Esophagus squamous epithelium (tissue), 5 donors: ENCODE results near the gene TSNAX. TPM values are rescaled to one million over a fixed set of nuclear protein-coding genes. Genes with fewer than 3 reads are reported as not detected.
"Not testable (repeated sequence)": the region's sequence is repeated elsewhere in the genome, so short reads cannot be mapped to it uniquely, and the experiment has no call there.

Source experiments
- DNase-seq: peaks from one replicate; lab custom pipeline; 2025; lab: John Stamatoyannopoulos, UW
- H3K27ac ChIP-seq, 4 donors: fragments of 200-600 bp; sonication (generic); one replicate each; pipeline ENCODE4 v1.5.1; 2016 to 2019; ENCODE audit warnings: mild to moderate bottlenecking in 1 of 4
- H3K27me3 ChIP-seq, 4 donors: fragments of 200-600 bp; sonication (generic); 1 replicate in 3 of 4; 2 replicates in 1 of 4; pipeline versions ENCODE4 v1.5.1 to v1.6.0; 2017 to 2021; ENCODE audit warnings: antibody characterized with exemption in 1 of 4
- H3K36me3 ChIP-seq, 3 donors: fragments of 200-600 bp; sonication (generic); one replicate each; pipeline ENCODE4 v1.5.1; 2016 to 2019
- H3K4me1 ChIP-seq, 3 donors: fragments of 200-600 bp; sonication (generic); one replicate each; pipeline ENCODE4 v1.5.1; 2017 to 2019
- H3K4me3 ChIP-seq, 4 donors: fragments of 200-600 bp; sonication (generic); 1 replicate in 3 of 4; 2 replicates in 1 of 4; pipeline ENCODE4 v1.5.1; 2016 to 2019; ENCODE audit warnings: mild to moderate bottlenecking in 2 of 4, moderate library complexity in 1 of 4
- H3K9me3 ChIP-seq, 3 donors: fragments of 200-600 bp; sonication (generic); one replicate each; pipeline ENCODE4 v1.5.1; 2016 to 2019
- CTCF ChIP-seq, 6 experiments: fragments of 450-650 bp in 4 of 6; fragments of 200-600 bp in 2 of 6; sonication (generic) in 2 of 6; IDR thresholded peaks; one replicate each; pipeline ENCODE4 v1.5.1; 2016 to 2019; ENCODE audit warnings: antibody characterized with exemption in 6 of 6, mild to moderate bottlenecking in 4 of 6, moderate library complexity in 4 of 6
- POLR2A ChIP-seq, 4 donors: fragments of 450-650 bp; IDR thresholded peaks; one replicate each; pipeline ENCODE4 v1.6.1; 2017; ENCODE audit warnings: antibody characterized with exemption in 4 of 4, mild to moderate bottlenecking in 4 of 4, moderate library complexity in 3 of 4
- WGBS, 2 donors: methylation state at CpG; one replicate each; pipeline ENCODE4 v1.1.5; 2018; 5-methylcytosine and 5-hydroxymethylcytosine counted together
- intact Hi-C: fragments of 100-400 bp; cut with DNase I; formaldehyde crosslinking; loops from one replicate; pipeline ENCODE4 v1.15.0; 2022
- total RNA-seq, 4 donors: library from RNA; depleted of rRNA; stranded (reverse); fragments of >200 nt; gene quantifications; one replicate each; pipeline ENCODE4 v1.1.0, GENCODE V29; 2016
- donor health status: DM: yes; HTN: yes; CAD: no.

TSNAX gene
- total RNA-seq, 4 donors from 2014 or later = 11.6 to 28.4 (median 22.3) TPM

GRCh38 chr1:231497629-231498152 lies 30.8 kb upstream of the TSNAX start:
- intact Hi-C loops = no loop called here
- no peaks in the 10 kb centered on the region for H3K36me3 ChIP-seq

GRCh38 chr1:231499148-231499763 lies 29.2 kb upstream of the TSNAX start:
- no peaks in the 10 kb centered on the region for H3K36me3 ChIP-seq
- no peak for TF ChIP-seq CTCF (IDR thresholded peaks at IDR 0.05)
- TF ChIP-seq POLR2A (IDR thresholded peaks at IDR 0.05) = no peak
- H3K27ac ChIP-seq = no peak overlapping the region
- H3K27me3 ChIP-seq = no peaks in the 10 kb centered on the region
- H3K9me3 ChIP-seq = peaks cover 0 to 22% (median 14%) of the 10 kb centered on the region in 3 donors
- H3K4me1 ChIP-seq = no peaks in the 10 kb centered on the region
- no peak overlapping the region for H3K4me3 ChIP-seq
- 75 to 100% methylated on average over 1 to 3 of the region's 3 CpGs for WGBS, 2 donors
- no peak for DNase-seq
- intact Hi-C loops = no loop called here

More at GRCh38 chr1:231497629-231498152, 30.8 kb upstream of the TSNAX start:
- Histone ChIP-seq H3K4me1 (no peaks in the 10 kb centered on the region), H3K27me3 (no peaks in the 10 kb centered on the region), H3K4me3 (no peak overlapping the region), H3K27ac (no peak overlapping the region), H3K9me3 (peaks cover 0 to 22% (median 14%) of the 10 kb centered on the region in 3 donors)
- WGBS, 2 donors = 59 to 73% methylated on average over 2 of the region's 2 CpGs
- no peak for DNase-seq
- TF ChIP-seq CTCF (IDR thresholded peaks at IDR 0.05) = no peak
- no peak for TF ChIP-seq POLR2A (IDR thresholded peaks at IDR 0.05)

DNA sequence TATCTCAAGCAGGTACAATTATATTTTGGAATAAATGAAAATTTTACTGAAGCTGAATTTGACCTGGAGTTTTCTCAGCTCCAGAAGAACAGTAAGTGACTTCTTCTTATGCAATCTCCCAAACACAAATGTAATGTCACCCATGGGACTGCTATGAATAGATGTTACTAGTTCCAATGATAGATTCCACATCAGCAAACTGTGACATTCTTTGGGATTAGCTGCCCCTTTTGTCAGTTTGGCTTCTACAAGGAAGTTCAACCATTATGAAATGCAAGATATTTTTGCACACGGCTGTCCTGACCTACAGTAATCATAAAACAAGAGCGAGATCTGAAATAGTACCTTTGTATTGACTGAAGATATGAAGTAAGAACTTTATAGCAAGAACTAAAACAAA lies 27.8 kb upstream of the TSNAX start:
- DNase-seq = no peak
- no peaks in the 10 kb centered on the region for H3K27me3 ChIP-seq
- peaks cover 0 to 22% (median 14%) of the 10 kb centered on the region in 3 donors for H3K9me3 ChIP-seq
- 65 to 92% methylated on average over 2 of the region's 2 CpGs for WGBS, 2 donors
- H3K4me3 ChIP-seq = no peak overlapping the region
- H3K27ac ChIP-seq = no peak overlapping the region
- intact Hi-C loops = no loop called here
- no peaks in the 10 kb centered on the region for H3K4me1 ChIP-seq
- TF ChIP-seq CTCF (IDR thresholded peaks at IDR 0.05) (no peak), POLR2A (IDR thresholded peaks at IDR 0.05) (no peak)
- no peaks in the 10 kb centered on the region for H3K36me3 ChIP-seq

DNA sequence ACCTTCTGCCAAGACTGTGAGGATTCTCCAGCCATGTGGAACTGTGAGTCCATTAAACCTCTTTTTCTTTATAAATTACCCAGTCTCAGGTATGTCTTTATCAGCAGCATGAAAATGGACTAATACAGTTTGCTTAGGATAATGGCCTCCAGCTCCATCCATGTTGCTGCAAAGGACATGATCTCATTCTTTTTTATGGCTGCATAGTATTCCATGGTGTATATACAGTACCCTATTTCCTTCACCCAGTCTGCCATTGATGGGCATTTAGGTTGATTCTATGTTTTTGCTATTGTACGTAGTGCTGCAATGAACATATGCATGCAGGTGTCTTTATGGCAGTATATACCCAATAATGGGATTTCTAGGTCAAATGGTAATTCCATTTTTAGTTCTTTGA lies 25.3 kb upstream of the TSNAX start:
- H3K4me3 ChIP-seq, H3K36me3 ChIP-seq, H3K27me3 ChIP-seq, H3K4me1 ChIP-seq, H3K27ac ChIP-seq, intact Hi-C loops, DNase-seq: not testable (repeated sequence)
- WGBS, 2 donors = 92 to 94% methylated on average over 1 of the region's 1 CpG
- peaks cover 0 to 22% (median 14%) of the 10 kb centered on the region in 3 donors for H3K9me3 ChIP-seq

DNA sequence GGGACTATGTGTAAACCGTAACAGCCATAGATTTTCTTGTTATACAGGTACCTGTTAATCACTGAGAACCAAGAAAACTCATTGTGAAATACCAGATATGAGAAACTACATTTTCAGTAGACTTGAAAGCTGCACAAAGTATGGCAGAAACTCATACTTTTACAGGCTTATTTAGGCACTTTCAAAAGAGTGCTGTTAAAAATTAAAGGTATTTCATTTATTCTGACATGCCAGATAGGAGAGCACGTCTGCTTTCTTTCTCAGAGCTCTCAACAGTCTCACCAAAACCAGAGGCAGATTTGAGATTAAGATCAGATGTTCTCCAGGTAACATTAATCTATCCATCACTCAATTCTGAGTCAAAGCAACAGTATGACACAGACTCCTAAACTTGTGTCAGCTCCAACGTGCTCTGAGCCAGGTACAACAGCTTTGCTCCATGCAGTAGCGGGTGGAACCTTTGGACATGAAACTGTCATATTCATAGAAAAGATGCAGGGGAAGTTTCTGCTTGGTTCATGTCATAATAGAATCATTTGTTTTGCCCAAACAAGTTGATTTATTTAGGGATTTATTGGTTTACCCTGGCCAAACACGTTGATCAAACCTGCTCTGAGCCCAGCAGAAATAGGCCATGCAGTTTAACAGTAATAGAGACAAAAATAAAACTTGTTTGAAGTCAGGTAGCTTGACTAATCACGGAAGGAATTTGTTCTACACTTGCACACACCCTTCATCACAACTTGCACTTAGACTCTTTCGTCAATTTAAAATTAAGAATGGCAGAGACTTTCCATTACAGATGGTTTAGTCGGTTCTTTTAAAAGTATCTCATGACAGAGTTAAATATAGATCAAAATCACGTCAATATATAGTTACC lies 20.8 kb upstream of the TSNAX start:
- Histone ChIP-seq H3K36me3 (no peaks in the 10 kb centered on the region), H3K4me1 (peaks cover 0 to 17% (median 0%) of the 10 kb centered on the region in 3 donors), H3K27me3 (no peaks in the 10 kb centered on the region), H3K9me3 (no peaks in the 10 kb centered on the region), H3K27ac (peak overlapping the region in 3 of 4 donors; percentile 6 to 15 (median 9)), H3K4me3 (no peak overlapping the region)
- intact Hi-C loops = no loop called here
- WGBS, 2 donors = 60 to 66% methylated on average over 9 of the region's 9 CpGs
- no peak for TF ChIP-seq POLR2A (IDR thresholded peaks at IDR 0.05)
- TF ChIP-seq CTCF (IDR thresholded peaks at IDR 0.05) = no peak
- no peak for DNase-seq
